ENCODE data around the gene OR9Q1. TPM values are rescaled to one million over a fixed set of nuclear protein-coding genes. Genes with fewer than 3 reads are reported as not detected.

OR9Q1 gene
- total RNA-seq, 1 donor, result not detected

DNA sequence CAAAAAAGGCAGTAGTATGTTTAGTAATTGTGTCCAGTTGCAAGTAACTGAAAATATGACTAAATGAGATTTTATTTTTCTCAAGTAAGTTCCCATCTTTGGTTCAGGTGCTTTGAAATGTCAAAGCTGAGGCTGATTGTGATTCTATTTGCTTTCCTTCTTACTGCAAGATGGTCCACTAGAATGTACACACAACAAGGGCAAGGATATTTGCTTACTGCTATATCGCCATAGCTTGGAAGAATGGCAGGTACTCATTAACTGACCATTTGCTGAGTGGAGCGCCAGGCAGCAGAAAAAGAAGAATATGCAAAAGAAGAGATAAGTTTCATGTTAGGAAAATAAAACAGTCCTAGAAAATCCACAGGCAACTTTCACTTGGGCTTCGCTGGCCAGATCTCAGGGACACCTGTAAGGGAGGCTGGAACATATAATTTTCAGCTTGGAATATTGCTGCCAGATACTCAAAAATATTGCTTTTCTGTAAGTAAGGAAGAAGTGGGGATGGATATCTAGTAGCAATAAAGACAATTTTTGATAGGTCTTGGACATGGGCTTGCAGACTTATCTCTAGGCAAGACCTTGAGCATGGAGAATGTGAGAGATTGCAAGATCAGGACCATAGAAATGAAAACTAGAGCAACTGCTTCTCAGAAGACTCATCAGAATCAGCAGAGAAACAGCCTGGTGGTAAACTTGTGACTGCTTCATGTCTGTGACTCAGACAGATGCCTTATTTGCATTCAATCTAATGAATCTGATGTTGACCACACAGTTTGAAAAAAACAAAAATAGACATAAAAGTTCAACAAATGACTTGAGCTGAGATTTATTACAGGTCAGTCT is 44.8 kb upstream of the OR9Q1 start:
- H3K4me1 ChIP-seq (ENCODE audit: insufficient read depth, low read length), result no peaks in the 10 kb centered on the region
- H3K4me3 ChIP-seq (ENCODE audit: insufficient read depth, low read length), result no peak overlapping the region
- H3K9me3 ChIP-seq (ENCODE audit: low read depth, low read length), result no peaks in the 10 kb centered on the region
- H3K27ac ChIP-seq (ENCODE audit: low read depth, low read length), result no peak overlapping the region
- H3K4me2 ChIP-seq (ENCODE audit: insufficient read depth, low read length), result no peak overlapping the region
- no peaks in the 10 kb centered on the region for H3K27me3 ChIP-seq (ENCODE audit: insufficient read depth, low read length)
- no peaks in the 10 kb centered on the region for H3K79me2 ChIP-seq (ENCODE audit: insufficient read depth, low read length)
- H4K20me1 ChIP-seq (ENCODE audit: insufficient read depth, low read length), result no peaks in the 10 kb centered on the region
- H3K36me3 ChIP-seq (ENCODE audit: insufficient read depth, low read length), result no peaks in the 10 kb centered on the region
- H2AFZ ChIP-seq (ENCODE audit: low read length), result no peak overlapping the region
- TF ChIP-seq, protein P1, sequence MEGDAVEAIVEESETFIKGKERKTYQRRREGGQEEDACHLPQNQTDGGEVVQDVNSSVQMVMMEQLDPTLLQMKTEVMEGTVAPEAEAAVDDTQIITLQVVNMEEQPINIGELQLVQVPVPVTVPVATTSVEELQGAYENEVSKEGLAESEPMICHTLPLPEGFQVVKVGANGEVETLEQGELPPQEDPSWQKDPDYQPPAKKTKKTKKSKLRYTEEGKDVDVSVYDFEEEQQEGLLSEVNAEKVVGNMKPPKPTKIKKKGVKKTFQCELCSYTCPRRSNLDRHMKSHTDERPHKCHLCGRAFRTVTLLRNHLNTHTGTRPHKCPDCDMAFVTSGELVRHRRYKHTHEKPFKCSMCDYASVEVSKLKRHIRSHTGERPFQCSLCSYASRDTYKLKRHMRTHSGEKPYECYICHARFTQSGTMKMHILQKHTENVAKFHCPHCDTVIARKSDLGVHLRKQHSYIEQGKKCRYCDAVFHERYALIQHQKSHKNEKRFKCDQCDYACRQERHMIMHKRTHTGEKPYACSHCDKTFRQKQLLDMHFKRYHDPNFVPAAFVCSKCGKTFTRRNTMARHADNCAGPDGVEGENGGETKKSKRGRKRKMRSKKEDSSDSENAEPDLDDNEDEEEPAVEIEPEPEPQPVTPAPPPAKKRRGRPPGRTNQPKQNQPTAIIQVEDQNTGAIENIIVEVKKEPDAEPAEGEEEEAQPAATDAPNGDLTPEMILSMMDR (IDR thresholded peaks at IDR 0.05; ENCODE audit: extremely low read depth, low read depth, low read length), result no peak
- no peak for DNase-seq (ENCODE audit: insufficient read length, low spot score, missing footprints)

DNA sequence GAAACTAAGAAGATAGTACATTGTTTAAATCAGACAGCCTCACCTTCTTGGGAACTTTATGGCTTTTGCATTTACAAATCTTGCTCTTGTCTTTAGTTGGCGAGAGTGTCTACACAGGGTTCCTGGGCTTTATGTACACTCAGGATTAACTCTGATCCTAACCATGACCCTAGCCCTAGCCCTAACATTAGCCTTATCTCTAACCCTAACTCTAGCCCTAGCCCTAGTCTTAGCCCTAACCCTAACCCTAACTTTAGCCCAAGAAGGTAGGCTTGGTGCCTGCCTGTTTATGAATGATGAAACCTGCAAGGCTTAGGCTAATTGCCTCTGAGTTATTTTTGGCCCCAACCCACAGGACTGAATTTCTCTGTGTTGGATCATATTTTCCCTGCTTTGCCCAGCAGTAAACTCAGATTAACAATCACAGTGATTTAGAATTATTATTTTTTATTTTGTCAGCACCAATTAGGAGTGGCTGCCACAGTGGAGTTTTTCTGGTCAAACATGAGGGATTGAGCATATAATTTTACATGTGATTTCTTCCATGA is 44.1 kb upstream of the OR9Q1 start:
- H3K79me2 ChIP-seq (ENCODE audit: insufficient read depth, low read length), result no peaks in the 10 kb centered on the region
- H3K27me3 ChIP-seq (ENCODE audit: insufficient read depth, low read length), result no peaks in the 10 kb centered on the region
- no peaks in the 10 kb centered on the region for H4K20me1 ChIP-seq (ENCODE audit: insufficient read depth, low read length)
- H3K36me3 ChIP-seq (ENCODE audit: insufficient read depth, low read length), result no peaks in the 10 kb centered on the region
- TF ChIP-seq, protein P1 (IDR thresholded peaks at IDR 0.05; ENCODE audit: extremely low read depth, low read depth, low read length), result no peak
- DNase-seq (ENCODE audit: insufficient read length, low spot score, missing footprints), result no peak
- H3K27ac ChIP-seq (ENCODE audit: low read depth, low read length), result no peak overlapping the region
- H3K4me1 ChIP-seq (ENCODE audit: insufficient read depth, low read length), result no peaks in the 10 kb centered on the region
- H3K4me3 ChIP-seq (ENCODE audit: insufficient read depth, low read length), result no peak overlapping the region
- H2AFZ ChIP-seq (ENCODE audit: low read length), result no peak overlapping the region
- H3K9me3 ChIP-seq (ENCODE audit: low read depth, low read length), result no peaks in the 10 kb centered on the region
- no peak overlapping the region for H3K4me2 ChIP-seq (ENCODE audit: insufficient read depth, low read length)

DNA sequence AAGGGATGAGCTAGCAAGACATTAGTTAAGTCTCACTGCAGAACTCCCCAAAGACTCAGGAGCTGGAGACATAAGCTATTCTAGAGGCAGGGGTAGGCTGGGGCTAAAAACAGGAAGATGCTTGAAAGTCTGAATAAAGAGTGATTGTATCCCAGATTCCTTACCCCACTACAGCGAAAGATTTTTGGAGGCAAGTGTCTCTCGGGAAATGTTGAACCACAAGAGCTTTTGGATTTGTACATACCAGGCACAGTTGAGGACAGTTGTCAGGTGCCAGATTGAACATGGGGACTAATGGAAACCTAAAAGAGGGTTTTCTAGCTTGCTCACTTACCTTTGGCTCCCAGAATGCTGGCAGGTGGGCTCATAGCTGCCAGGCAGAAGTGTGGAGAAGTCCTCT is 43.5 kb upstream of the OR9Q1 start:
- Histone ChIP-seq H3K27me3 (ENCODE audit: insufficient read depth, low read length) (no peaks in the 10 kb centered on the region), H3K9me3 (ENCODE audit: low read depth, low read length) (no peaks in the 10 kb centered on the region), H3K27ac (ENCODE audit: low read depth, low read length) (no peak overlapping the region), H3K4me1 (ENCODE audit: insufficient read depth, low read length) (no peaks in the 10 kb centered on the region), H3K4me2 (ENCODE audit: insufficient read depth, low read length) (no peak overlapping the region), H4K20me1 (ENCODE audit: insufficient read depth, low read length) (no peaks in the 10 kb centered on the region), H3K36me3 (ENCODE audit: insufficient read depth, low read length) (no peaks in the 10 kb centered on the region), H3K79me2 (ENCODE audit: insufficient read depth, low read length) (no peaks in the 10 kb centered on the region), H2AFZ (ENCODE audit: low read length) (no peak overlapping the region), H3K4me3 (ENCODE audit: insufficient read depth, low read length) (no peak overlapping the region)
- TF ChIP-seq, protein P1 (IDR thresholded peaks at IDR 0.05; ENCODE audit: extremely low read depth, low read depth, low read length), result no peak
- no peak for DNase-seq (ENCODE audit: insufficient read length, low spot score, missing footprints)

DNA sequence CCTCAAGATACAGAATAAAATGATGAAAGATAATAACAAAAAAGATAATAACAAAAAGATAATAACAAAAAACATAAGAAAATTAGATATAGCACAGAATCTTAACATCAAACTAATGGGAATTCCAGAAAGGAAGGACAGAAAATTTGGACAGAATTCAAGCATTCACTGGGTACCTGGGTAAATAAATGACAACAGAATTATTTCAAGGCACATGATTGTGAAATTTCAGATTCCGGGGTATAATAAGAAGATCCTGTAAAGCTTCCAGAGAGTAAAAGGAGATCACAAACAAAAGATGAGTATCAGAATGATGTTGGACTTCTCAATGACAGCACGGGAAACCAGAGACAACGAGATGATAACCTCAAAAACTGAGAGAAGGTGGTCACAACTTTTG is 42.1 kb upstream of the OR9Q1 start:
- Histone ChIP-seq H3K9me3 (ENCODE audit: low read depth, low read length) (no peaks in the 10 kb centered on the region), H3K36me3 (ENCODE audit: insufficient read depth, low read length) (no peaks in the 10 kb centered on the region), H4K20me1 (ENCODE audit: insufficient read depth, low read length) (no peaks in the 10 kb centered on the region), H3K79me2 (ENCODE audit: insufficient read depth, low read length) (no peaks in the 10 kb centered on the region), H2AFZ (ENCODE audit: low read length) (no peak overlapping the region), H3K4me1 (ENCODE audit: insufficient read depth, low read length) (no peaks in the 10 kb centered on the region), H3K27ac (ENCODE audit: low read depth, low read length) (no peak overlapping the region), H3K27me3 (ENCODE audit: insufficient read depth, low read length) (no peaks in the 10 kb centered on the region), H3K4me2 (ENCODE audit: insufficient read depth, low read length) (no peak overlapping the region), H3K4me3 (ENCODE audit: insufficient read depth, low read length) (no peak overlapping the region)
- no peak for DNase-seq (ENCODE audit: insufficient read length, low spot score, missing footprints)
- TF ChIP-seq, protein P1 (IDR thresholded peaks at IDR 0.05; ENCODE audit: extremely low read depth, low read depth, low read length), result no peak
